H1 (cell line): ENCODE data around the gene EPSTI1. TPM values are rescaled to one million over a fixed set of nuclear protein-coding genes. Genes with fewer than 3 reads are reported as not detected.

Experiments used
- CHD7 ChIP-seq: fragments of 300-600 bp; sonication (generic); IDR thresholded peaks from 2 replicates; pipeline ENCODE4 v1.7.1; 2012; ENCODE audit warnings: low read length, moderate library complexity, mild to moderate bottlenecking, inconsistent platforms; ENCODE audit not compliant: insufficient replicate concordance
- CTBP2 ChIP-seq: IDR thresholded peaks from 2 replicates; pipeline ENCODE4 v1.7.0; 2011; ENCODE audit warnings: borderline replicate concordance, mild to moderate bottlenecking, moderate library complexity, mixed read lengths, low read length; ENCODE audit not compliant: insufficient read depth, insufficient read length
- SP1 ChIP-seq: IDR thresholded peaks from 2 replicates; pipeline ENCODE4 v1.6.1; 2011; ENCODE audit warnings: low read depth, low read length
- polyA plus RNA-seq, 7 experiments: library from polyadenylated mRNA; depleted of rRNA in 3 of 7; stranded (reverse) in 5 of 7; unstranded in 2 of 7; fragments of >200 nt in 5 of 7; fragments of 200-250 nt in 2 of 7; gene quantifications; 1 replicate in 5 of 7; 2 replicates in 1 of 7; 4 replicates in 1 of 7; pipeline versions ENCODE4 v1.2.1 to v1.2.3, GENCODE V29; 2011 to 2013; ENCODE audit warnings: missing spikeins in 2 of 7, mixed read lengths in 2 of 7
- total RNA-seq: library from RNA; stranded (reverse); fragmentation: NEBNext Ultra II Directional; extraction: Animal tissue kit (Norgen Biotek cat#: 25700); gene quantifications from 2 replicates; pipeline ENCODE4 v1.2.1, GENCODE V29; 2021

EPSTI1 gene
- total and polyA plus RNA-seq, 2 of the 8 experiments (the other 6 are each of a cell fraction or from before 2014, with no cell fraction given) = 0.23 to 0.37 TPM

GRCh38 chr13:42893214-42893671 lies 98.8 kb downstream of the EPSTI1 start (continued):
- no peak for TF ChIP-seq CHD7
- TF ChIP-seq CTBP2 = no peak
- TF ChIP-seq SP1 = no peak
